ENCODE data around the gene HNRNPD.
"Not testable (repeated sequence)": the region's sequence is repeated elsewhere in the genome, so short reads cannot be mapped to it uniquely, and the experiment has no call there.

Gene HNRNPD

DNA sequence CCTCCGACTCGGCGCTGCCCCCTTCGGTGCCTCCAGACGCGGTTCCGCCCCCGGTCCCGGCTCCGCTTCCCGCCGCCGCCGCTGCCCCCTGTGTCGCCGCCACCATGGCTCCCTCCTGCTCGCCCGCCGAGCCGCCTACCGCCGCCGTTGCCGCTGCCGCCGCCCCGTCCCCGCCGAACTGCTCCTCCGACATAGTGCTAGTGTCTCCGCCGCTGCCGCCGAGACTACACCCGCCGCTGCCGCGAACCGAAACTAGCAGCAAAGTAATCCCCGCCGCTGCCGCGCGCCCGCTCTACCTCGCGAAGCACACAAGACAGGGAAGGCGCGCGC, 340 bp downstream of the HNRNPD start:
- in situ Hi-C loops (cut with HindIII; ENCODE audit: low sequenced_read_pairs), result no loop called here

DNA sequence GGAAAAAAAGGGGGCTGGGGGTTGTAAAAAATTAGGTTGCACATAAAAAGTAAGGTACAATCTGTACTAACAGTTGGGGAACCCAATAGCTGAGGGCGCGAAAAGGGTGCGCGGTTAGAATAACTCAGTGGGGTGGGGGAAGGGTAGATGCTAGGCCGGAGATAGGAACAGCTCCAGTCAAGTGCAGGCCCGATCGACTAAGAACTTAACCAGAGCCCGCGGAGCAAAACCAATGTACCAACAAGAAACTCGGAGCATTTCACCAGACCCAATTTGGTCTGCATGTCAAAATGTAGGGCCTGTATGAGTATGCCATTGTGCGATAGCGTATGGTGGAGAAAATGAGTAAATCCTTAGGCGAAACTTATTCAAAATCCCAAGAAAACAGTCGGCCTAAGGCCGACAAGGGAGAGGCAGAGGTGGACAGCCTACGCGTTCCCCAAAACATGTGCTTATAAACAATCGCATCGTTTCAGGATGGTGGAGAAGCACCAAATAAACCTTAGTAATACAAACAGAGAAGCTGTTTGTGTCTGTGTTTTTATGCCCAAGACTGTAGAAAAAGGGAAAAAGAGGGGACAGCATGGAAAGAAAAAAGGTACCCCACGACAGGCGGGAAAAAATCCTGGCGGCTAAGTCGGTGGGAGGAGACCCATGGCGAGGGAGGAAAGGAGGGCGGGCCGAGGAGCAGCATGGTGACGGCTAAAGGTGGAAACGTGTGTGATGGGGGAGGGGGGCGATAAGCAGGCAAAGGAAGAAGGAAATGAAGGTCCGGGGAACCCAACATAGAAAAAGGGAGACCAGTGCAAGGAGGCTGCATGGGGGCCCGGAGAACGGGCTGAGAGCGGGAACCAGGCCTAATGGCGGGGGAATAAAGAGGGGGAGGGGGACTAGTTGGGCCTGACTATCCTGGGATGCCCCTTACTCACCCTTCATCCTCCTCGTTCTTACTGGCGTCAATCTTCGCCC, 990 bp downstream of the HNRNPD start:
- in situ Hi-C loops (cut with HindIII; ENCODE audit: low sequenced_read_pairs), result no loop called here

DNA sequence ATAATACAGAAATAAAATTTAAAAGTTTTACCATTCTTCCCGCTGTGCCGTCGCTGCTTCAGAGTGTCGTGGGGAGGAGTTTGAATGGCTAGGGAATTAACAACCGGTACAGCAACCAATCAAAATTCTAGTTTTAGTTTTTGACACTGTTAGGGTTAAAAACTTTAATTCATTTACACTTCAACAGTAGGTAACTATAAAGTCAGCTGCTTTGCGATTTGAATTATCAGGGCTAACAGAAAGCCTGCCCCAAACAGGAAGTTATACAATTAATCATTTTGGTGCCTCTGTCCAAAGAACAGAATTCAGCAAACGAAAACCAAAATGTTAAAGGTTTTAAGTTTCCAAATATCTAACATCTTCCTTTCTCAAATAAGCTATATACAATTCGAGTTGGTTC, 2.3 kb downstream of the HNRNPD start:
- in situ Hi-C loops (cut with HindIII; ENCODE audit: low sequenced_read_pairs), result no loop called here

- in situ Hi-C loops (cut with HindIII; ENCODE audit: low sequenced_read_pairs), result no loop called here
These were observed 6.2 kb downstream of the HNRNPD start for GRCh38 chr4:82367438-82368097.

GRCh38 chr4:82366431-82366830, 7.4 kb downstream of the HNRNPD start:
- in situ Hi-C loops (cut with HindIII; ENCODE audit: low sequenced_read_pairs), result not testable (repeated sequence)

- in situ Hi-C loops (cut with HindIII; ENCODE audit: low sequenced_read_pairs), result no loop called here
These were observed 9.8 kb downstream of the HNRNPD start for GRCh38 chr4:82363896-82364487.

DNA sequence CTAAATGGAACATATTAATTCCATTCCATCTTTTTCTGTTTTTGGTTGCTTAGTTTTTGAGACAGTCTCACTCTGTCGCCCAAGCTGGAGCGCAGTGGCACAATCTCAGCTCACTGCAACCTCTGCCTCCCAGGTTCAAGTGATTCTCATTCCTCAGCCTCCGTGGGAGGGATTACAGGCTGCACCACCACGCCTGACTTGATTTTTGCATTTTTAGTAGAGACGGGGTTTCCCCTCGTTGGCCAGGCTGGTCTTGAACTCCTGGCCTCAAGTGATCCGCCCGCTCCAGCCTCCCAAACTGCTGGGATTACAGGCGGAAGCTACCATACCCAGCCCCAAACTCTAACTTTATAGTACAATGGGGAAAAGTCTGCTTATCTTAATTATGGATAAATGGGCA, 11.2 kb downstream of the HNRNPD start:
- in situ Hi-C loops (cut with HindIII; ENCODE audit: low sequenced_read_pairs), result no loop called here

DNA sequence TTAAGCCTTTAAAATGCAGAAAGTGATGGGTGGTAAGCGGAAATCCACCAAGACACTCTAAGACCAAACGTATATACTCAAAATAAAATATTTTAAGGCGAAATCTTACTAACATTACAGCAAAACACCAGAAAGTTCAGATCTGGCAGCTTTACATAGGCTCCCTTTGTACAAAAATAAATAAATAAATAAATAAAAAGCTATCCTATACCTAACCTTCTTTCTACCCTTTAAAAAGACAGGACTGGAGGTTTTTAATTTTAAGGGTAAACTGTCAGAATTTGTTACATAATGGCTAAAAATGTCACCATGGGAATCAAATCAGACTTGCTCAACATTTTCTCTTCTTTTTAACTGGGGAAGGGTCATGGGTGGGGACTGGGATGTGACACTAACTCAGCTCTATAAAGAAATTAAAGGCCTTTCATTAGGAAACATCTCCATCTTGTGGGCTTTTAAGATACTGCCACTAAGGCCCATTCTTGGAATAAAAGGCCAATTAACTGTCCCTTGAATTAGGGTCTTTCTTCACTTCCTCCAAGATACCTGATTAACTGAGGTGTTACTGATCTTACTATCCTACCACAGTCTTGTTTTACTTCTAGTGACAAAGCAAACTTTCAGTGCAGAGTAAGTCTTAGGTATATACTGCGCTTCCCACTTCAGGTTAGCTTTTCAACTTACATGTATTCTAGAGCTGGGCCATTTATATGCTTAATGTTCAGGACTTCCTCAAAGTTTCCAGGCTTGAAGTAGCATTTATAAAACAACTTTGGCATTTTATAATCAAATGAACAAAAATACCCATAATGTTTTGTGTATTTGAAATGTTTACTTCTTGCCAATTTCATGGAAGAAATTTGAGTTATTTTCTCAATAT, 13.3 kb downstream of the HNRNPD start:
- in situ Hi-C loops (cut with HindIII; ENCODE audit: low sequenced_read_pairs), result no loop called here

DNA sequence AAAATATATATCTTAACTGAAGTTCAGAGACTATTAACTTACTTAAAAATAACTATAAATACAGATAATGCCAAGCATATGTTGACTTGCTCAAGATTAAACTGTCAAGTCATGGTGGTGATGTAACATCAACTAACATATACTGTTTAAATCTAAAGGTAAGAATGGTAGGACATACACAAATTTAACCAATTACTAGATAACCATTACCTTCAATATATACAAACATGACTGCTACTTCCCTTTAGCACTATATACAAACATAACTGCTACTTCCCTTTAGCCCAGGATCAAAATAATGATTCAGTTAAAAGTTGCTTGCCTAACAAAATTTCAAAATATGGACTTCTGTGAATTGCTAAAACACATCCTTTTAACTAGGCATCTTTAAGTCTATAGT, 14.9 kb downstream of the HNRNPD start:
- in situ Hi-C loops (cut with HindIII; ENCODE audit: low sequenced_read_pairs), result no loop called here

- in situ Hi-C loops (cut with HindIII; ENCODE audit: low sequenced_read_pairs), result no loop called here
These were observed 16.2 kb downstream of the HNRNPD start for GRCh38 chr4:82357640-82358039.

DNA sequence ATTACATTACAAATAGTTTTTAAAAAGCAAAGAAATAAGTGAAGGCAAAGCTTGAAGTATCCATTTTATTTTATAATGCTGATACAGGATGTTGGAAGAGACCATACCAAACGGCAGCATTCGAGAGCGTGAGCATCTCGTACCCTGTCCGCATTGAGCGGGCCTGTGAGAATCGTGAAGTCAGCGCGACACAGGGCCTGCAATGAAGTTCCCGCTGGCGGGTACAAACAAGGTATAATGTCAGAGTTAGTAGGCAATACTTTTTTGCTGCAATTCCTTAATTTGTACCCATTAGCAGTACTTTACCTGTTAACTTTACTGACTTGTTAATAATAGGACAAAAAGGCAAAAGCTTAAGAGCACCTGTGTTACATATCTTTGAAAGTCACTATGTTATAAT, 19.0 kb downstream of the HNRNPD start:
- in situ Hi-C loops (cut with HindIII; ENCODE audit: low sequenced_read_pairs), result no loop called here

- in situ Hi-C loops (cut with HindIII; ENCODE audit: low sequenced_read_pairs), result no loop called here
These were observed 20.9 kb downstream of the HNRNPD start for GRCh38 chr4:82352825-82353366.

DNA sequence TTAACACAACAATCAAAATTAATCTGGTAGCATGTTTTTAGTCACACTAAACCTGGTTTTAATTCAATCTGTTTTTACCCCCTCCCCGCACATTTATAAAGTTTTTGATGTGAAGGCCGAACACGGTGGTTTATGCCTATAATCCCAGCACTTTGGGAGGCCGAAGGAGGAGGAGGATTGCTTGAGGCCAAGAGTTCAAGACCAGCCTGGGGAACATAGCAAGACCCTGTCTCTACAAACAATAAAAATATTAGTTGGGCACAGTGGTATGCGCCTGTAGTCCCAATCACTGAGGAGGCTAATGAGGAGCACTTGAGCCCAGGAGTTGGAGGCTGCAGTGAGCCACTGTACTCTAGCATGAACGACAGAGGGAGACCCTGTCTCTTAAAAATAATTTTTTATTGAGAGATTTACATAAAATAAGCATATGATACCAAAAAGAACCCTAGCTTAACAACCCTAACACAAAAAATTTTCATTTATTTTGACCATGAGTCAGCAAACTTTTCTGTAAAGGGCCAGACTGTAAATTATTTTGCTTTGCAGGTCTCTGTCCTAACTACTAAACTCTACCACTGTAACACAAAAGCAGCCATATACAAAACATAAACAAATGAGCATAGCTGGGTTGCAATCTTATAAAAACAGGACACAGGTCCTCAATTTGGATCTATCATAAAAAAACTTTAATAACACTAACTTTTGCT, 21.5 kb downstream of the HNRNPD start:
- in situ Hi-C loops (cut with HindIII; ENCODE audit: low sequenced_read_pairs), result no loop called here

DNA sequence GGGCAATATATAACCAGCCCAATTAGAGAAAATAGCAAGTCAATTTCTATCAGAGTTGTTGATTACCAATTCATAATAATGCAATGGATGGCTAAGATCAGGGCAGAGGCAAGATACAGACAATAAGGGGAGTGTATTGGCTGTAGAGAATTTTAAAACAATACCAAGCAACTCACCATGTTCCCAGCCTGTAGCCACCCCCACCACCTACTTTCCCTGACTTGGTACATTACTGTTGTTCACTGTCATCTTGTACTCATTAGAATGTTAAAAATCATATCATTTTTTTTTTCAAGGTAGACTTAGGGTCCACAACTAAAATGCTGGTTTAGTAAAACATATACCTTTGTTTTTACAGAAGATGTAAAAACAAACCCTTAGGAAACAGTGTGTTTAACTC, 27.7 kb downstream of the HNRNPD start:
- in situ Hi-C loops (cut with HindIII; ENCODE audit: low sequenced_read_pairs), result no loop called here

GRCh38 chr4:82335043-82335442, 38.7 kb downstream of the HNRNPD start:
- in situ Hi-C loops (cut with HindIII; ENCODE audit: low sequenced_read_pairs), result no loop called here

DNA sequence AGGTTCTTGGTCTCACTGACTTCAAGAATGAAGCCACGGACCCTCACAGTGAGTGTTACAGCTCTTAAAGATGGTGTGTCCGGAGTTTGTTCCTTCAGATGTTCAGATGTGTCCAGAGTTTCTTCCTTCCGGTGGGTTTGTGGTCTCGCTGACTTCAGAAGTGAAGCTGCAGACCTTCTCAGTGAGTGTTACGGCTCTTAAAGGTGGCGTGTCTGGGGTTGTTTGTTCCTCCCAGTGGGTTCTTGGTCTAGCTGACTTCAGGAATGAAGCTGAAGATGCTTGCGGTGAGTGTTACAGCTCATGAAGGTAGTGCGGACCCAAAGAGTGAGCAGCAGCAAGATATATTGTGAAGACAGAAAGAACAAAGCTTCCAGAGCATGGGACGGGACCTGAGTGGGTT, 40.1 kb downstream of the HNRNPD start:
- in situ Hi-C loops (cut with HindIII; ENCODE audit: low sequenced_read_pairs), result not testable (repeated sequence)

- in situ Hi-C loops (cut with HindIII; ENCODE audit: low sequenced_read_pairs), result no loop called here
These were observed 42.0 kb downstream of the HNRNPD start for GRCh38 chr4:82331814-82332213.

DNA sequence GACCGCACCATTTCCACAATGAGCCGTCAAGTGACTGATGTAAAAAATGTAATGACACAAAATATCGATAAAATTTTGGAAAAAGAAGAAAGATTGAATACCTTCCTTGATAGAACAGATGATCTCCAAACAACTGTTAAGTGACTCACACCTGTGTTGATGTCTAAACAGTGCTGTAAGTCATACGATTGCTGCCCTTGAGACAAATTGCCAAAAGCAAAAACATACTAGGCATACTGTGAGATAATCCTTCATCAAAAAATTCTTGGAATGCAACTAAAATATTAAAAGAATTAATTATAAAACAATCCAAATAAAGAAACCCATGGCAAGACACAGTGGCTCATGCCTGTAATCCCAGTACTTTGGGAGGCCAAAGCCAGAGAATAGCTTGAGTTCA, 53.4 kb downstream of the HNRNPD start:
- in situ Hi-C loops (cut with HindIII; ENCODE audit: low sequenced_read_pairs), result no loop called here

DNA sequence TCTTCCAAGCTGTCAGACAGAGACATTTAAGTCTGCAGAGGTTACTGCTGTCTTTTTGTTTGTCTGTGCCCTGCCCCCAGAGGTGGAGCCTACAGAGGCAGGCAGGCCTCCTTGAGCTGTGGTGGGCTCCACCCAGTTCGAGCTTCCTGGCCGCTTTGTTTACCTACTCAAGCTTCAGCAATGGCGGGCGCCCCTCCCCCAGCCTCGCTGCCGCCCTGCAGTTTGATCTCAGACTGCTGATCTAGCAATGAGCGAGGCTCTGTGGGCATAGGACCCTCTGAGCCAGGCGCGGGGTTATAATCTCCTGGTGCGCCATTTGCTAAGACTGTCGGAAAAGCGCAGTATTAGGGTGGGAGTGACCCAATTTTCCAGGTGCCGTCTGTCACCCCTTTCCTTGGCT, 70.7 kb downstream of the HNRNPD start:
- in situ Hi-C loops (cut with HindIII; ENCODE audit: low sequenced_read_pairs), result not testable (repeated sequence)

Measured in endothelial cell of hepatic sinusoid (primary cell).